ENCODE measurements around the gene PIK3CA.

- TF ChIP-seq CTCF (IDR thresholded peaks at IDR 0.05) (peak; percentile 79), REST (IDR thresholded peaks at IDR 0.05; ENCODE audit: insufficient read depth in 1 of 2, low read depth in 2 of 2, low read length in 1 of 2) (no peak), POLR2AphosphoS5 (IDR thresholded peaks at IDR 0.05; ENCODE audit: low read depth, low read length) (no peak), SIN3A (IDR thresholded peaks at IDR 0.05; ENCODE audit: borderline replicate concordance, insufficient read depth, low read depth, low read length) (no peak; the same call in 1 of the 2 replicates)
Observed at GRCh38 chr3:179146911-179147513, 1.1 kb upstream of the PIK3CA start.
